Neural progenitor cell (in vitro differentiated cells): ENCODE measurements around the gene LGI4. TPM values are rescaled to one million over a fixed set of nuclear protein-coding genes. Genes with fewer than 3 reads are reported as not detected.
A peak's percentile ranks its signal among the peaks of the same experiment; 100 is the strongest.

Experiments used
- DNase-seq: peaks from one replicate; pipeline ENCODE4 v3.0.0-alpha.2; 2016; ENCODE audit warnings: low spot score
- H2AFZ ChIP-seq: fragments of 200-600 bp; sonication (generic); replicated peaks from 2 replicates; pipeline ENCODE4 v1.6.1; 2016; ENCODE audit warnings: antibody characterized with exemption
- H3F3A ChIP-seq: fragments of 200-600 bp; sonication (generic); 2 replicates; pipeline ENCODE4 v1.6.1; 2016; ENCODE audit warnings: antibody characterized with exemption, low read depth
- H3K27ac ChIP-seq: fragments of 200-600 bp; sonication (generic); 2 replicates; pipeline ENCODE4 v1.5.1; 2016; ENCODE audit warnings: mild to moderate bottlenecking
- H3K27me3 ChIP-seq: fragments of 200-600 bp; sonication (generic); 2 replicates; pipeline ENCODE4 v1.6.1; 2016; ENCODE audit warnings: mild to moderate bottlenecking, moderate library complexity
- H3K36me3 ChIP-seq: fragments of 200-600 bp; sonication (generic); 2 replicates; pipeline ENCODE4 v1.5.1; 2016
- H3K4me1 ChIP-seq: fragments of 200-600 bp; sonication (generic); 2 replicates; pipeline ENCODE4 v1.6.1; 2016; ENCODE audit warnings: mixed run types
- H3K4me2 ChIP-seq: fragments of 200-600 bp; sonication (generic); 2 replicates; pipeline ENCODE4 v1.6.1; 2016
- H3K4me3 ChIP-seq: fragments of 200-600 bp; sonication (generic); 2 replicates; pipeline ENCODE4 v1.5.1; 2016
- H3K79me2 ChIP-seq: fragments of 200-600 bp; sonication (generic); 2 replicates; pipeline ENCODE4 v1.6.1; 2016; ENCODE audit warnings: low read depth
- H3K9ac ChIP-seq: fragments of 200-600 bp; sonication (generic); 2 replicates; pipeline ENCODE4 v1.6.1; 2016
- H3K9me3 ChIP-seq: fragments of 200-600 bp; sonication (generic); 2 replicates; pipeline ENCODE4 v1.5.1; 2016; ENCODE audit warnings: low read depth
- H4K20me1 ChIP-seq: fragments of 200-600 bp; sonication (generic); 2 replicates; pipeline ENCODE4 v1.6.1; 2016; ENCODE audit warnings: low read depth
- H3K27ac Mint-ChIP-seq: 3 replicates; pipeline ENCODE4 v1.8.0; 2021; ENCODE audit warnings: mixed read lengths
- H3K27me3 Mint-ChIP-seq: 2 replicates; pipeline ENCODE4 v1.8.0; 2022; ENCODE audit warnings: low read depth, mild to moderate bottlenecking, inconsistent platforms, moderate library complexity, mixed read lengths; ENCODE audit not compliant: insufficient read depth
- H3K36me3 Mint-ChIP-seq: 3 replicates; pipeline ENCODE4 v1.8.0; 2021; ENCODE audit warnings: mixed read lengths
- H3K4me1 Mint-ChIP-seq: 3 replicates; pipeline ENCODE4 v1.8.0; 2021; ENCODE audit warnings: mixed read lengths
- H3K4me3 Mint-ChIP-seq: 3 replicates; pipeline ENCODE4 v1.8.0; 2021; ENCODE audit warnings: mild to moderate bottlenecking, moderate library complexity, mixed read lengths
- H3K9me3 Mint-ChIP-seq: 3 replicates; pipeline ENCODE4 v1.8.0; 2020; ENCODE audit warnings: mixed read lengths
- CTCF ChIP-seq: fragments of 200-600 bp; sonication (generic); IDR thresholded peaks from 2 replicates; pipeline ENCODE4 v1.5.1; 2017; ENCODE audit warnings: antibody characterized with exemption, mild to moderate bottlenecking
- EZH2 ChIP-seq: fragments of 200-600 bp; sonication (generic); IDR thresholded peaks from 2 replicates; pipeline ENCODE4 v1.6.1; 2017; ENCODE audit warnings: antibody characterized with exemption, mild to moderate bottlenecking, moderate library complexity
- EZH2phosphoT487 ChIP-seq: fragments of 200-600 bp; sonication (generic); IDR thresholded peaks from 2 replicates; pipeline ENCODE4 v1.6.1; 2017; ENCODE audit warnings: antibody characterized with exemption
- total RNA-seq: library from RNA; depleted of rRNA; stranded (reverse); fragments of >200 nt; gene quantifications from 2 replicates; pipeline ENCODE4 v1.2.3, GENCODE V29; 2015; ENCODE audit warnings: low replicate concordance

Gene LGI4
- total RNA-seq, 1 donor from 2014 or later, result not detected

- H3K27ac ChIP-seq, result no peak overlapping the region
- H3K4me1 ChIP-seq, result peaks cover 15% of the 10 kb centered on the region
- no peaks in the 10 kb centered on the region for H3K79me2 ChIP-seq
- Mint-ChIP-seq H3K4me1 (peaks cover 32% of the 10 kb centered on the region), H3K27me3 (peaks cover 9% of the 10 kb centered on the region), H3K27ac (no peak overlapping the region), H3K9me3 (no peaks in the 10 kb centered on the region), H3K4me3 (no peak overlapping the region), H3K36me3 (no peaks in the 10 kb centered on the region)
- no peaks in the 10 kb centered on the region for H4K20me1 ChIP-seq
- H3K27me3 ChIP-seq, result no peaks in the 10 kb centered on the region
- H2AFZ ChIP-seq, result no peak overlapping the region
- H3F3A ChIP-seq, result no peaks in the 10 kb centered on the region
- H3K9ac ChIP-seq, result no peak overlapping the region
- H3K4me3 ChIP-seq, result no peak overlapping the region
- TF ChIP-seq EZH2phosphoT487 (no peak), CTCF (no peak), EZH2 (no peak)
- no peaks in the 10 kb centered on the region for H3K9me3 ChIP-seq
- H3K4me2 ChIP-seq, result no peak overlapping the region
- H3K36me3 ChIP-seq, result no peaks in the 10 kb centered on the region
- no peak for DNase-seq
Measured at GRCh38 chr19:35112995-35113688, 21.7 kb downstream of the LGI4 start.

- no peak for TF ChIP-seq EZH2phosphoT487
- no peak for TF ChIP-seq CTCF
- TF ChIP-seq EZH2, result no peak
- Mint-ChIP-seq H3K27me3 (peaks cover 4% of the 10 kb centered on the region), H3K4me3 (no peak overlapping the region), H3K36me3 (no peaks in the 10 kb centered on the region), H3K27ac (no peak overlapping the region), H3K4me1 (peaks cover 21% of the 10 kb centered on the region), H3K9me3 (peaks cover 2% of the 10 kb centered on the region)
- H3K4me1 ChIP-seq, result peaks cover 15% of the 10 kb centered on the region
- no peak overlapping the region for H3K9ac ChIP-seq
- DNase-seq, result no peak
- no peaks in the 10 kb centered on the region for H3K27me3 ChIP-seq
- H3K4me3 ChIP-seq, result no peak overlapping the region
- H2AFZ ChIP-seq, result no peak overlapping the region
- no peak overlapping the region for H3K27ac ChIP-seq
- no peaks in the 10 kb centered on the region for H3K79me2 ChIP-seq
- H3K36me3 ChIP-seq, result no peaks in the 10 kb centered on the region
- no peaks in the 10 kb centered on the region for H3K9me3 ChIP-seq
- peaks cover 6% of the 10 kb centered on the region for H3F3A ChIP-seq
- no peak overlapping the region for H3K4me2 ChIP-seq
- H4K20me1 ChIP-seq, result no peaks in the 10 kb centered on the region
Measured at GRCh38 chr19:35110974-35111373, 23.9 kb downstream of the LGI4 start.

GRCh38 chr19:35109395-35110112, 25.3 kb downstream of the LGI4 start:
- no peak overlapping the region for H3K27ac ChIP-seq
- peak; percentile 23 for DNase-seq
- TF ChIP-seq EZH2phosphoT487, result no peak
- no peak for TF ChIP-seq CTCF
- no peak for TF ChIP-seq EZH2
- no peak overlapping the region for H3K4me3 ChIP-seq
- H3K36me3 ChIP-seq, result no peaks in the 10 kb centered on the region
- H3F3A ChIP-seq, result peaks cover 7% of the 10 kb centered on the region
- Mint-ChIP-seq H3K4me3 (no peak overlapping the region), H3K9me3 (peaks cover 3% of the 10 kb centered on the region), H3K27ac (no peak overlapping the region), H3K4me1 (peaks cover 11% of the 10 kb centered on the region), H3K27me3 (peaks cover 2% of the 10 kb centered on the region), H3K36me3 (no peaks in the 10 kb centered on the region)
- H2AFZ ChIP-seq, result no peak overlapping the region
- H4K20me1 ChIP-seq, result no peaks in the 10 kb centered on the region
- H3K9ac ChIP-seq, result no peak overlapping the region
- H3K27me3 ChIP-seq, result no peaks in the 10 kb centered on the region
- no peaks in the 10 kb centered on the region for H3K79me2 ChIP-seq
- peaks cover 4% of the 10 kb centered on the region for H3K4me1 ChIP-seq
- H3K9me3 ChIP-seq, result no peaks in the 10 kb centered on the region
- no peak overlapping the region for H3K4me2 ChIP-seq
